Gastroesophageal sphincter (tissue), 3 donors: Measurements from ENCODE around the gene ARHGEF7.

ENCODE experiments used
- CTCF ChIP-seq, 4 experiments: fragments of 200-600 bp in 2 of 4; fragments of 450-650 bp in 2 of 4; sonication (generic) in 1 of 4; IDR thresholded peaks; one replicate each; pipeline ENCODE4 v1.5.1; 2017 to 2019; ENCODE audit warnings: antibody characterized with exemption in 4 of 4, mild to moderate bottlenecking in 2 of 4, moderate library complexity in 2 of 4
- POLR2A ChIP-seq, 2 donors: fragments of 450-650 bp; IDR thresholded peaks; one replicate each; pipeline ENCODE4 v1.6.1; 2017; ENCODE audit warnings: antibody characterized with exemption in 2 of 2, mild to moderate bottlenecking in 2 of 2, moderate library complexity in 1 of 2

- TF ChIP-seq CTCF (IDR thresholded peaks at IDR 0.05) (no peak), POLR2A (IDR thresholded peaks at IDR 0.05) (no peak)
Measured at GRCh38 chr13:111145071-111145470, 30.0 kb downstream of the ARHGEF7 start.
